Renal pelvis (tissue), 4 donors: ENCODE results near the gene CLDN7. TPM values are rescaled to one million over a fixed set of nuclear protein-coding genes. Genes with fewer than 3 reads are reported as not detected.

Experiments
- DNase-seq: peaks from one replicate; pipeline ENCODE4 v3.0.0-alpha.2; 2013
- polyA plus RNA-seq, 3 donors: library from polyadenylated mRNA; unstranded; fragments of 120-200 nt; gene quantifications; one replicate each; pipeline ENCODE4 v1.2.1, GENCODE V29; 2013; ENCODE audit not compliant: insufficient read length in 3 of 3

The CLDN7 gene
- polyA plus RNA-seq, 3 donors: 45.0 to 67.5 (median 58.4) TPM

GRCh38 chr17:7241090-7241733 lies 21.1 kb downstream of the CLDN7 start:
- DNase-seq: no peak

GRCh38 chr17:7240375-7240774 lies 21.9 kb downstream of the CLDN7 start:
- DNase-seq: no peak

GRCh38 chr17:7239091-7240027 lies 22.9 kb downstream of the CLDN7 start, which contains the start of gene PHF23:
Gene PHF23, minus strand, starts transcription at chr17:7239457. Its CDS starts 178 bp downstream, at chr17:7239279.
- DNase-seq: peak; percentile 100

GRCh38 chr17:7238420-7239090 lies 23.7 kb downstream of the CLDN7 start:
- no peak for DNase-seq

GRCh38 chr17:7237761-7238419 lies 24.4 kb downstream of the CLDN7 start:
- no peak for DNase-seq

GRCh38 chr17:7237266-7237760 lies 25.0 kb downstream of the CLDN7 start:
- DNase-seq: no peak

- no peak for DNase-seq
Observed at GRCh38 chr17:7236808-7237207, 25.5 kb downstream of the CLDN7 start.

GRCh38 chr17:7235693-7236665 lies 26.3 kb downstream of the CLDN7 start:
- no peak for DNase-seq

- peak; percentile 95 for DNase-seq
Observed at GRCh38 chr17:7234083-7234951, 28.0 kb downstream of the CLDN7 start, which contains the start of gene DVL2. Gene DVL2, minus strand, starts transcription at chr17:7234517. Its CDS starts 255 bp downstream, at chr17:7234262.

GRCh38 chr17:7233701-7234082 lies 28.6 kb downstream of the CLDN7 start:
- no peak for DNase-seq

- DNase-seq: no peak
Observed at GRCh38 chr17:7232114-7232513, 30.2 kb downstream of the CLDN7 start.

- no peak for DNase-seq
Observed at GRCh38 chr17:7229504-7229903, 32.8 kb downstream of the CLDN7 start.

GRCh38 chr17:7228920-7229319 lies 33.4 kb downstream of the CLDN7 start:
- DNase-seq: no peak

GRCh38 chr17:7226721-7227710 lies 35.3 kb downstream of the CLDN7 start:
- DNase-seq: no peak

GRCh38 chr17:7225711-7226331 lies 36.5 kb downstream of the CLDN7 start:
- no peak for DNase-seq

- no peak for DNase-seq
Observed at GRCh38 chr17:7224661-7225111, 37.6 kb downstream of the CLDN7 start.

- no peak for DNase-seq
Observed at GRCh38 chr17:7224110-7224509, 38.2 kb downstream of the CLDN7 start.
